OCI-LY7 (cell line): ENCODE results near the gene CASZ1. TPM values are rescaled to one million over a fixed set of nuclear protein-coding genes. Genes with fewer than 3 reads are reported as not detected.
A peak's percentile ranks its signal among the peaks of the same experiment; 100 is the strongest.

ENCODE experiments used
- BruUV-seq: library from RNA; stranded (reverse); fragments of 400-500 nt; replicated peaks from 2 replicates; lab custom pipeline; 2021; lab: Mats Ljungman, UMichigan
- CTCF ChIA-PET: fragments of 300-600 bp; sonication (Branson Sonifier 250); formaldehyde crosslinking; loops from one replicate; lab custom pipeline; 2022; ENCODE audit warnings: antibody characterized with exemption; ENCODE audit not compliant: unreplicated experiment; lab: Charles Lee
- POLR2A ChIA-PET: fragments of 300-600 bp; sonication (Branson Sonifier 250); formaldehyde crosslinking; loops from one replicate; lab custom pipeline; 2022; ENCODE audit warnings: antibody characterized with exemption; lab: Charles Lee
- DNase-seq: peaks from one replicate; pipeline ENCODE4 v3.0.0-alpha.2; 2015; ENCODE audit warnings: low spot score
- H2AFZ ChIP-seq: fragments of 200-600 bp; sonication (generic), shearing (Covaris generic); 2 replicates; pipeline ENCODE4 v1.6.1; 2014; ENCODE audit warnings: mild to moderate bottlenecking, antibody characterized with exemption, low read length, moderate library complexity
- H3K27ac ChIP-seq: fragments of 200-600 bp; sonication (generic); 2 replicates; pipeline ENCODE4 v1.5.1; 2014; ENCODE audit warnings: mixed run types, low read depth, mild to moderate bottlenecking, moderate library complexity, low read length, inconsistent platforms; ENCODE audit not compliant: poor library complexity, severe bottlenecking
- H3K36me3 ChIP-seq: fragments of 200-600 bp; sonication (generic); 2 replicates; pipeline ENCODE4 v1.6.1; 2014; ENCODE audit warnings: mild to moderate bottlenecking, antibody characterized with exemption, low read length, moderate library complexity, mixed read lengths; ENCODE audit not compliant: insufficient read depth
- H3K4me1 ChIP-seq: fragments of 200-600 bp; sonication (generic); 2 replicates; pipeline ENCODE4 v1.5.1; 2014; ENCODE audit warnings: mild to moderate bottlenecking, low read length; ENCODE audit not compliant: insufficient read depth, poor library complexity, severe bottlenecking
- H3K4me2 ChIP-seq: fragments of 200-600 bp; sonication (generic); 2 replicates; pipeline ENCODE4 v1.6.1; 2014; ENCODE audit warnings: mild to moderate bottlenecking, low read length
- H3K4me3 ChIP-seq: fragments of 200-600 bp; sonication (generic); 2 replicates; pipeline ENCODE4 v1.5.1; 2014; ENCODE audit warnings: mild to moderate bottlenecking, low read depth, low read length; ENCODE audit not compliant: poor library complexity, severe bottlenecking
- H3K79me2 ChIP-seq: fragments of 200-600 bp; sonication (generic); 2 replicates; pipeline ENCODE4 v1.6.1; 2016; ENCODE audit warnings: low read depth, mild to moderate bottlenecking, low read length, moderate library complexity, mixed read lengths; ENCODE audit not compliant: insufficient read depth
- H3K9me2 ChIP-seq: fragments of 200-600 bp; sonication (generic); 2 replicates; pipeline ENCODE4 v1.6.1; 2016; ENCODE audit warnings: mild to moderate bottlenecking, low read length, mixed read lengths; ENCODE audit not compliant: insufficient read depth
- H3K9me3 ChIP-seq: fragments of 200-600 bp; sonication (generic); 2 replicates; pipeline ENCODE4 v1.6.1; 2014; ENCODE audit warnings: mild to moderate bottlenecking, mixed run types, low read length, mixed read lengths
- H4K20me1 ChIP-seq: fragments of 200-600 bp; sonication (generic); 2 replicates; pipeline ENCODE4 v1.6.1; 2014; ENCODE audit warnings: mild to moderate bottlenecking, antibody characterized with exemption, low read length, moderate library complexity, mixed read lengths; ENCODE audit not compliant: insufficient read depth
- EZH2phosphoT487 ChIP-seq: fragments of 200-600 bp; sonication (generic); IDR thresholded peaks from 2 replicates; pipeline ENCODE4 v1.6.1; 2018; ENCODE audit warnings: low read depth, borderline replicate concordance, mild to moderate bottlenecking, mixed run types, antibody characterized with exemption, low read length, moderate library complexity, mixed read lengths
- intact Hi-C: fragments of 100-400 bp; cut with micrococcal nuclease; formaldehyde crosslinking; loops from one replicate; pipeline ENCODE4 v1.10.0; 2022; ENCODE audit not compliant: unreplicated experiment
- total RNA-seq, 2 experiments: library from RNA; depleted of rRNA in 1 of 2; stranded (reverse); fragments of >200 nt in 1 of 2; shearing (Covaris generic) in 1 of 2; gene quantifications; 2 replicates each; pipeline ENCODE4 v1.2.3, GENCODE V29; 2014 to 2022
- TF ChIP-seq, protein P1 (sequence below): fragments of 200-600 bp; sonication (generic); conservative IDR thresholded peaks from 2 replicates; pipeline ENCODE4 v1.5.1; 2014; ENCODE audit warnings: mild to moderate bottlenecking, antibody characterized with exemption, low read length, moderate library complexity, mixed read lengths

CASZ1 gene
- total RNA-seq, 2 experiments from 2014 or later = 3.3 to 3.9 TPM

DNA sequence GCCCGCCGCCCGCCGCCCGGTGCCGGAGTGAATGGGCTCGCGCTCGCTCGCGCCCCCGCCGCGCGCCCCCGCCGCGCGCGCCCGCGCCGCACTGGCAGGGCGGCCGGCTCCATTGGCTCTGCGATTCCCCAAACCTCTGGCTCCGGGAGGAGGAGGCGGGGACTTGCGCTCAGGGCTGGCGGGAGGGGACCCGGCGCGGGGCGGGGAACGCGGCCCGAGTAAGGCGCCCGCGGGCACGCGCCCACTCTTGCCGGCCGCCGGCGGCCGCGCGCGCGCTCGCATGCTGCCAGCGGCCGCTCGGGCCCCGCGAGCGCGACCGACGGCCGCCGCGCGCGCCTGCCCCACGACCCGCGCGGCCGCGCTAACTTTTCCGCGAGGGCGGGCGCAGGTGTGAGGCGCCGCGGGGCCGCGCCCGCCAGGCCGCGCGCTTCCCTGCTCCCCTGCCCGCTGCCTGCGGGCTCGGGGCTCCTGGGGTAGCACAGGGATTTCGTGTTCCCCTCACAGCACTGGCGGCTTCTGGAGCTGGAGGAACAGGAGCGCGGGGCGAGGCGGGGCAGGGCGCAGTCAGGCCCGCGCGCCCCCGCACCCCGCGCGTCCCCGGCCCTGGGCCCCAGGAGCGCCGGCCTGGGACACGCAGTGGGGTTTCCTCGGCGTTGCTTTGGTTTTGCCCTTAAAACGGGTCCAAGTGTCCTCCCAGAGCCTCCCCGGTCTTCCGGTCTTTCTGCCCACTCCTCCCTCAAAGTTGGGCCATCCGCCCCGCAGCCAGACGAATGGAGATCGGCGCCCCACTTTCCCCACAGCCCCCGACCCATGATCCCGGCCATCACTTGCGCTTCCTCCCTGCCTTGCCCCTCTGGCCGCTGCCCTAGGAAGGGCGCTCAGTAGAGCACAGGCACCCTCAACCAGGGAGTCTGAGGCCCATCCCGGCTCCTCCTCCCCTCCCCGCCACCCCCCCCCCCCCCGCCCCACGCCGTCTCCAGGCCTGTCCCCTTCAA, 101.5 kb downstream of the CASZ1 start:
- CTCF ChIA-PET = no interaction called here
- BruUV-seq = no TSS peak

DNA sequence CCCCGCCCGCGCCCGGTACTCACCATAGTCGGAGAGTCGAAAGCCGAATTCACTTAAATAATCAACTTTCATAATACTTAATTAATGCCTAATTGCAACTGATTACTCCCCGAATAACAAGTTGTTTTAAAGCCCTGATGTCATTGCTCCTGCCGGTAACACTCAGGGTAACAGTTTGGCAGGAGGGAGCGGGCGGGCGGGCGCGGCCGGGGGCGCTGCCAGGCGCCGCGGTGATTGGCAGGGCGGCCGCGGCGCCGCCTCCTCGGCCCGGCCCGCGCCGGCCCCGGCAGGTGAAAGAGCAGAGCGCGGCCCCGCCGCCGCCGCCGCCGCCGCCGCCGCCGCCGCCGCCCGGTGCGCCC, 102.2 kb downstream of the CASZ1 start:
- peak; percentile 69 for DNase-seq
- POLR2A ChIA-PET = no interaction called here
- Histone ChIP-seq H2AFZ (no peak overlapping the region), H4K20me1 (no peaks in the 10 kb centered on the region), H3K9me2 (no peaks in the 10 kb centered on the region), H3K4me2 (peak overlapping the region; percentile 72), H3K4me1 (peaks cover 9% of the 10 kb centered on the region), H3K36me3 (no peaks in the 10 kb centered on the region), H3K27ac (no peak overlapping the region), H3K79me2 (no peaks in the 10 kb centered on the region), H3K4me3 (peak overlapping the region; percentile 75), H3K9me3 (no peaks in the 10 kb centered on the region)
- CTCF ChIA-PET = no interaction called here
- intact Hi-C loops = loop anchor here (5.0 kb wide), 1 partner anchor 197 kb away; no protein-coding TSS in a partner anchor
- BruUV-seq = no TSS peak
- no peak for TF ChIP-seq EZH2phosphoT487
- TF ChIP-seq, protein P1, sequence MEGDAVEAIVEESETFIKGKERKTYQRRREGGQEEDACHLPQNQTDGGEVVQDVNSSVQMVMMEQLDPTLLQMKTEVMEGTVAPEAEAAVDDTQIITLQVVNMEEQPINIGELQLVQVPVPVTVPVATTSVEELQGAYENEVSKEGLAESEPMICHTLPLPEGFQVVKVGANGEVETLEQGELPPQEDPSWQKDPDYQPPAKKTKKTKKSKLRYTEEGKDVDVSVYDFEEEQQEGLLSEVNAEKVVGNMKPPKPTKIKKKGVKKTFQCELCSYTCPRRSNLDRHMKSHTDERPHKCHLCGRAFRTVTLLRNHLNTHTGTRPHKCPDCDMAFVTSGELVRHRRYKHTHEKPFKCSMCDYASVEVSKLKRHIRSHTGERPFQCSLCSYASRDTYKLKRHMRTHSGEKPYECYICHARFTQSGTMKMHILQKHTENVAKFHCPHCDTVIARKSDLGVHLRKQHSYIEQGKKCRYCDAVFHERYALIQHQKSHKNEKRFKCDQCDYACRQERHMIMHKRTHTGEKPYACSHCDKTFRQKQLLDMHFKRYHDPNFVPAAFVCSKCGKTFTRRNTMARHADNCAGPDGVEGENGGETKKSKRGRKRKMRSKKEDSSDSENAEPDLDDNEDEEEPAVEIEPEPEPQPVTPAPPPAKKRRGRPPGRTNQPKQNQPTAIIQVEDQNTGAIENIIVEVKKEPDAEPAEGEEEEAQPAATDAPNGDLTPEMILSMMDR = no peak

More for the DNA sequence above, 101.5 kb downstream of the CASZ1 start:
- no peak overlapping the region for H2AFZ ChIP-seq
- peak overlapping the region; percentile 51 for H3K4me3 ChIP-seq
- peak overlapping the region; percentile 54; the same call in 1 of the 2 replicates for H3K4me2 ChIP-seq
- no peaks in the 10 kb centered on the region for H4K20me1 ChIP-seq
- peaks cover 9% of the 10 kb centered on the region for H3K4me1 ChIP-seq
- no peak overlapping the region for H3K27ac ChIP-seq
- DNase-seq = peak; percentile 77
- no peaks in the 10 kb centered on the region for H3K79me2 ChIP-seq
- intact Hi-C loops = loop anchor here (5.0 kb wide), 1 partner anchor 198 kb away; no protein-coding TSS in a partner anchor
- TF ChIP-seq, protein P1 = no peak
- no peak for TF ChIP-seq EZH2phosphoT487
- H3K36me3 ChIP-seq = no peaks in the 10 kb centered on the region
- H3K9me2 ChIP-seq = no peaks in the 10 kb centered on the region
- H3K9me3 ChIP-seq = no peaks in the 10 kb centered on the region
- POLR2A ChIA-PET = no interaction called here
